ENCODE measurements around the gene METTL8.

METTL8 gene

GRCh38 chr2:171317492-171318125, 116.2 kb downstream of the METTL8 start:
- Histone ChIP-seq H3K27ac (replicated peaks) (no peak overlapping the region), H3K27me3 (ENCODE audit: insufficient read depth, poor library complexity, severe bottlenecking) (no peaks in the 10 kb centered on the region), H3K4me3 (replicated peaks; ENCODE audit: insufficient read depth, low read length) (no peak overlapping the region)
- DNase-seq (ENCODE audit: low read depth in 1 of 2, low spot score in 1 of 2) = no peak
- TF ChIP-seq POLR2AphosphoS5 (IDR thresholded peaks at IDR 0.05; ENCODE audit: low read depth) (no peak), GABPA (IDR thresholded peaks at IDR 0.05; ENCODE audit: low read depth) (no peak), SPI1 (IDR thresholded peaks at IDR 0.05; ENCODE audit: borderline replicate concordance, low read depth) (no peak)
- TF ChIP-seq, protein P1, sequence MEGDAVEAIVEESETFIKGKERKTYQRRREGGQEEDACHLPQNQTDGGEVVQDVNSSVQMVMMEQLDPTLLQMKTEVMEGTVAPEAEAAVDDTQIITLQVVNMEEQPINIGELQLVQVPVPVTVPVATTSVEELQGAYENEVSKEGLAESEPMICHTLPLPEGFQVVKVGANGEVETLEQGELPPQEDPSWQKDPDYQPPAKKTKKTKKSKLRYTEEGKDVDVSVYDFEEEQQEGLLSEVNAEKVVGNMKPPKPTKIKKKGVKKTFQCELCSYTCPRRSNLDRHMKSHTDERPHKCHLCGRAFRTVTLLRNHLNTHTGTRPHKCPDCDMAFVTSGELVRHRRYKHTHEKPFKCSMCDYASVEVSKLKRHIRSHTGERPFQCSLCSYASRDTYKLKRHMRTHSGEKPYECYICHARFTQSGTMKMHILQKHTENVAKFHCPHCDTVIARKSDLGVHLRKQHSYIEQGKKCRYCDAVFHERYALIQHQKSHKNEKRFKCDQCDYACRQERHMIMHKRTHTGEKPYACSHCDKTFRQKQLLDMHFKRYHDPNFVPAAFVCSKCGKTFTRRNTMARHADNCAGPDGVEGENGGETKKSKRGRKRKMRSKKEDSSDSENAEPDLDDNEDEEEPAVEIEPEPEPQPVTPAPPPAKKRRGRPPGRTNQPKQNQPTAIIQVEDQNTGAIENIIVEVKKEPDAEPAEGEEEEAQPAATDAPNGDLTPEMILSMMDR (IDR thresholded peaks at IDR 0.05; ENCODE audit: insufficient read depth, low read length) = no peak
- TF ChIP-seq, protein P2, sequence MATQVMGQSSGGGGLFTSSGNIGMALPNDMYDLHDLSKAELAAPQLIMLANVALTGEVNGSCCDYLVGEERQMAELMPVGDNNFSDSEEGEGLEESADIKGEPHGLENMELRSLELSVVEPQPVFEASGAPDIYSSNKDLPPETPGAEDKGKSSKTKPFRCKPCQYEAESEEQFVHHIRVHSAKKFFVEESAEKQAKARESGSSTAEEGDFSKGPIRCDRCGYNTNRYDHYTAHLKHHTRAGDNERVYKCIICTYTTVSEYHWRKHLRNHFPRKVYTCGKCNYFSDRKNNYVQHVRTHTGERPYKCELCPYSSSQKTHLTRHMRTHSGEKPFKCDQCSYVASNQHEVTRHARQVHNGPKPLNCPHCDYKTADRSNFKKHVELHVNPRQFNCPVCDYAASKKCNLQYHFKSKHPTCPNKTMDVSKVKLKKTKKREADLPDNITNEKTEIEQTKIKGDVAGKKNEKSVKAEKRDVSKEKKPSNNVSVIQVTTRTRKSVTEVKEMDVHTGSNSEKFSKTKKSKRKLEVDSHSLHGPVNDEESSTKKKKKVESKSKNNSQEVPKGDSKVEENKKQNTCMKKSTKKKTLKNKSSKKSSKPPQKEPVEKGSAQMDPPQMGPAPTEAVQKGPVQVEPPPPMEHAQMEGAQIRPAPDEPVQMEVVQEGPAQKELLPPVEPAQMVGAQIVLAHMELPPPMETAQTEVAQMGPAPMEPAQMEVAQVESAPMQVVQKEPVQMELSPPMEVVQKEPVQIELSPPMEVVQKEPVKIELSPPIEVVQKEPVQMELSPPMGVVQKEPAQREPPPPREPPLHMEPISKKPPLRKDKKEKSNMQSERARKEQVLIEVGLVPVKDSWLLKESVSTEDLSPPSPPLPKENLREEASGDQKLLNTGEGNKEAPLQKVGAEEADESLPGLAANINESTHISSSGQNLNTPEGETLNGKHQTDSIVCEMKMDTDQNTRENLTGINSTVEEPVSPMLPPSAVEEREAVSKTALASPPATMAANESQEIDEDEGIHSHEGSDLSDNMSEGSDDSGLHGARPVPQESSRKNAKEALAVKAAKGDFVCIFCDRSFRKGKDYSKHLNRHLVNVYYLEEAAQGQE (IDR thresholded peaks at IDR 0.05; ENCODE audit: insufficient replicate concordance, low read depth) = no peak

GRCh38 chr2:171316755-171317337, 116.9 kb downstream of the METTL8 start:
- H3K4me3 ChIP-seq (replicated peaks; ENCODE audit: insufficient read depth, low read length) = no peak overlapping the region
- DNase-seq (ENCODE audit: low read depth in 1 of 2, low spot score in 1 of 2) = no peak
- no peaks in the 10 kb centered on the region for H3K27me3 ChIP-seq (ENCODE audit: insufficient read depth, poor library complexity, severe bottlenecking)
- no peak overlapping the region for H3K27ac ChIP-seq (replicated peaks)
- TF ChIP-seq, protein P2 (IDR thresholded peaks at IDR 0.05; ENCODE audit: insufficient replicate concordance, low read depth) = no peak
- TF ChIP-seq GABPA (IDR thresholded peaks at IDR 0.05; ENCODE audit: low read depth) (no peak), SPI1 (IDR thresholded peaks at IDR 0.05; ENCODE audit: borderline replicate concordance, low read depth) (no peak), POLR2AphosphoS5 (IDR thresholded peaks at IDR 0.05; ENCODE audit: low read depth) (no peak)
- TF ChIP-seq, protein P1 (IDR thresholded peaks at IDR 0.05; ENCODE audit: insufficient read depth, low read length) = no peak

DNA sequence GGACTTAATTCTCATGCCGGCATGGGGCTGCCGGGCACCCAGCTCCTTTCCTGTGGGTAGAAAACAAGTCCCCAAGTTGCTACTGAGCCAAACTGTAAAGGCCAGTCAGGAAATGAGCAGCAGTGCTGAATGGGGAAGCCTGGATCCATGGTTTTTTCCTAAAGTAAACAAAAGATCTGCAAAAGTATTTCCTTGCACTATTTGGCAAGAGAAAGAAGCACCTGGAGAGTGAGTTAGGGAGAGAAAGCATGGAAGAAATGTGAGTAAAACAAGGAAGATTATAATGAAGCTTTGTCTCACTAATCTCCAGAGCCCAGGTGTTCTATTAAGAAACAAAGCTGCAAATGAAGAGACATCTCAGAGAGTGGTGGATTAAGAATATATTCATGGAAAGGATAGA, 117.6 kb downstream of the METTL8 start:
- no peak for DNase-seq (ENCODE audit: low read depth in 1 of 2, low spot score in 1 of 2)
- no peak for TF ChIP-seq SPI1 (IDR thresholded peaks at IDR 0.05; ENCODE audit: borderline replicate concordance, low read depth)
- TF ChIP-seq, protein P1 (IDR thresholded peaks at IDR 0.05; ENCODE audit: insufficient read depth, low read length) = no peak
- TF ChIP-seq, protein P2 (IDR thresholded peaks at IDR 0.05; ENCODE audit: insufficient replicate concordance, low read depth) = no peak
- no peak for TF ChIP-seq POLR2AphosphoS5 (IDR thresholded peaks at IDR 0.05; ENCODE audit: low read depth)
- no peak for TF ChIP-seq GABPA (IDR thresholded peaks at IDR 0.05; ENCODE audit: low read depth)
- H3K4me3 ChIP-seq (replicated peaks; ENCODE audit: insufficient read depth, low read length) = no peak overlapping the region
- no peak overlapping the region for H3K27ac ChIP-seq (replicated peaks)
- no peaks in the 10 kb centered on the region for H3K27me3 ChIP-seq (ENCODE audit: insufficient read depth, poor library complexity, severe bottlenecking)

All from HL-60 (cell line).